A549 (cell line): ENCODE data around the gene CLCC1. TPM values are rescaled to one million over a fixed set of nuclear protein-coding genes. Genes with fewer than 3 reads are reported as not detected.

Experiments
- ATAC-seq, 2 experiments: fragments of 200-7000 bp in 1 of 2; fragments of >200 bp in 1 of 2; cut with Nextera tagmentation in 1 of 2; cut with Tn5 transposase in 1 of 2; 3 replicates each; pipeline versions ENCODE4 v1.8.0 to v1.9.1; 2018 to 2020; ENCODE audit warnings: mild to moderate bottlenecking in 1 of 2, moderate library complexity in 1 of 2
- CTCF ChIA-PET: fragments of 300-600 bp; sonication (Branson Sonifier 250); formaldehyde crosslinking; extraction: SDS; loops from one replicate; lab custom pipeline; 2021; ENCODE audit warnings: antibody characterized with exemption, inconsistent platforms; lab: Yijun Ruan, JAX
- POLR2A ChIA-PET: fragments of 350-600 bp; formaldehyde crosslinking; extraction: SDS; loops from one replicate; lab custom pipeline; 2021; ENCODE audit warnings: antibody characterized with exemption, inconsistent platforms; lab: Yijun Ruan, JAX
- DNase-seq, 2 experiments: peaks; one replicate each; pipeline versions ENCODE4 v3.0.0 to v3.0.0-alpha.2; 2011 to 2016; ENCODE audit warnings: low read depth in 1 of 2, low spot score in 1 of 2
- FAIRE-seq: peaks from 2 replicates; lab custom pipeline; 2011; peaks lifted over from hg19 to GRCh38; lab: Jason Lieb, UNC
- H3K27ac ChIP-seq, 2 experiments: fragments of >200 bp; sonication (Bioruptor Twin); formaldehyde crosslinking; 3 replicates each; pipeline ENCODE4 v1.5.1; 2016 to 2017
- H3K4me1 ChIP-seq: fragments of >200 bp; sonication (Bioruptor Twin); formaldehyde crosslinking; 3 replicates; pipeline ENCODE4 v1.6.1; 2016
- H3K4me2 ChIP-seq: fragments of >200 bp; sonication (Bioruptor Twin); formaldehyde crosslinking; 3 replicates; pipeline ENCODE4 v1.6.1; 2016
- H3K4me3 ChIP-seq: fragments of >200 bp; sonication (Bioruptor Twin); formaldehyde crosslinking; 3 replicates; pipeline ENCODE4 v1.5.1; 2016
- H3K9me3 ChIP-seq: fragments of >200 bp; sonication (Bioruptor Twin); formaldehyde crosslinking; 3 replicates; pipeline ENCODE4 v1.6.1; 2016
- BCL3 ChIP-seq: fragments of >200 bp; sonication (Bioruptor Twin); formaldehyde crosslinking; IDR thresholded peaks from 3 replicates; pipeline ENCODE4 v1.6.1; 2016
- BHLHE40 ChIP-seq: IDR thresholded peaks from 2 replicates; pipeline ENCODE4 v1.6.1; 2012; ENCODE audit warnings: low read depth, low read length, inconsistent platforms
- CBX8 ChIP-seq: fragments of 200-600 bp; sonication (generic); IDR thresholded peaks from 2 replicates; pipeline ENCODE4 v1.6.1; 2016
- CHD4 ChIP-seq: fragments of 200-600 bp; sonication (generic); IDR thresholded peaks from 2 replicates; pipeline ENCODE4 v1.6.1; 2016; ENCODE audit warnings: antibody characterized with exemption, mild to moderate bottlenecking, borderline replicate concordance
- ELK1 ChIP-seq: fragments of 150-350 bp; IDR thresholded peaks from 2 replicates; pipeline ENCODE4 v1.6.1; 2014; ENCODE audit warnings: low read depth, mild to moderate bottlenecking, low read length
- FOXS1 ChIP-seq: fragments of 250-450 bp; sonication (Bioruptor Pico); IDR thresholded peaks from 2 replicates; pipeline ENCODE4 v1.5.0; 2020; ENCODE audit warnings: mild to moderate bottlenecking, moderate library complexity
- GATA3 ChIP-seq: IDR thresholded peaks from 2 replicates; pipeline ENCODE4 v1.6.1; 2012; ENCODE audit warnings: borderline replicate concordance
- HMGXB4 ChIP-seq: fragments of 250-450 bp; sonication (Bioruptor Pico); IDR thresholded peaks from 2 replicates; pipeline ENCODE4 v1.5.0; 2021; ENCODE audit warnings: mild to moderate bottlenecking, moderate library complexity, borderline replicate concordance
- KDM1A ChIP-seq: fragments of 200-600 bp; sonication (generic); IDR thresholded peaks from 2 replicates; pipeline ENCODE4 v1.6.1; 2016; ENCODE audit warnings: low read depth, mild to moderate bottlenecking
- MAZ ChIP-seq: fragments of 150-350 bp; IDR thresholded peaks from 2 replicates; pipeline ENCODE4 v1.6.1; 2014; ENCODE audit warnings: antibody characterized with exemption, low read depth, low read length, borderline replicate concordance
- MYC ChIP-seq: IDR thresholded peaks from 2 replicates; pipeline ENCODE4 v1.6.1; 2012; ENCODE audit warnings: mild to moderate bottlenecking, inconsistent platforms, low read length, improper control_type of control experiment, borderline replicate concordance
- NFE2L2 ChIP-seq: fragments of 150-350 bp; conservative IDR thresholded peaks from 2 replicates; pipeline ENCODE4 v1.6.1; 2014; ENCODE audit warnings: low read length
- NR3C1 ChIP-seq: fragments of >200 bp; sonication (Bioruptor Twin); formaldehyde crosslinking; IDR thresholded peaks from 3 replicates; pipeline ENCODE4 v1.6.1; 2017
- PBX3 ChIP-seq: IDR thresholded peaks from 2 replicates; pipeline ENCODE4 v1.6.1; 2012
- POLR2AphosphoS2 ChIP-seq: conservative IDR thresholded peaks from 2 replicates; pipeline ENCODE4 v1.6.1; 2012; ENCODE audit warnings: low read length, improper control_type of control experiment, inconsistent platforms
- REST ChIP-seq: fragments of 200-600 bp; sonication (generic); IDR thresholded peaks from 2 replicates; pipeline ENCODE4 v1.6.1; 2016; ENCODE audit warnings: antibody characterized with exemption, mild to moderate bottlenecking, moderate library complexity
- RFX5 ChIP-seq: fragments of 450-650 bp; IDR thresholded peaks from 2 replicates; pipeline ENCODE4 v1.7.1; 2014; ENCODE audit warnings: antibody characterized with exemption, mild to moderate bottlenecking, moderate library complexity
- SMC3 ChIP-seq: fragments of >200 bp; sonication (Bioruptor Twin); formaldehyde crosslinking; IDR thresholded peaks from 3 replicates; pipeline ENCODE4 v1.6.1; 2018; ENCODE audit warnings: inconsistent platforms
- TFCP2L1 ChIP-seq: fragments of 250-450 bp; sonication (Bioruptor Pico); IDR thresholded peaks from 2 replicates; pipeline ENCODE4 v1.5.0; 2021; ENCODE audit warnings: mild to moderate bottlenecking
- ZFP36 ChIP-seq: fragments of 450-650 bp; IDR thresholded peaks from 2 replicates; pipeline ENCODE4 v1.6.1; 2014; ENCODE audit warnings: borderline replicate concordance; ENCODE audit not compliant: partially characterized antibody
- WGBS: methylation state at CpG from one replicate; pipeline ENCODE4 v1.1.6; 2017; ENCODE audit errors: missing lambda C conversion rate; 5-methylcytosine and 5-hydroxymethylcytosine counted together
- polyA plus RNA-seq, 4 experiments: library from polyadenylated mRNA; depleted of rRNA in 3 of 4; stranded (reverse); fragments of >200 nt; fragmentation: RNase III in 1 of 4; extraction: RNeasy Plus Mini Kit Qiagen cat#74134 plus additional on column Dnase treatment in 1 of 4; gene quantifications; 2 replicates in 3 of 4; 3 replicates in 1 of 4; pipeline ENCODE4 v1.2.3, GENCODE V29; 2011 to 2017

Gene CLCC1
- polyA plus RNA-seq, 2 of the 4 experiments (the other 2 are of a cell fraction): 19.1 to 41.0 TPM

GRCh38 chr1:108955881-108956280 is 7.4 kb downstream of the CLCC1 start:
- no peak for FAIRE-seq
- POLR2A ChIA-PET: no interaction called here
- no peak for DNase-seq
- WGBS: 79% methylated on average over 3 of the region's 3 CpGs
- CTCF ChIA-PET: no interaction called here
- Histone ChIP-seq H3K4me3 (no peak overlapping the region), H3K9me3 (no peaks in the 10 kb centered on the region), H3K4me2 (no peak overlapping the region), H3K27ac (no peak overlapping the region), H3K4me1 (no peaks in the 10 kb centered on the region)
- no peak for ATAC-seq
- TF ChIP-seq FOXS1 (CRISPR knock-in tag) (no peak), NR3C1 (no peak), CHD4 (no peak), HMGXB4 (no peak), ZFP36 (no peak), MAZ (no peak), RFX5 (no peak), MYC (no peak), BCL3 (no peak), BHLHE40 (no peak), NFE2L2 (no peak), ELK1 (no peak), GATA3 (no peak), TFCP2L1 (CRISPR knock-in tag) (no peak), SMC3 (no peak), CBX8 (no peak), PBX3 (no peak), KDM1A (no peak), POLR2AphosphoS2 (no peak), REST (no peak)
